HCT116 (cell line): Measurements from ENCODE around the gene SLC9A9. TPM values are rescaled to one million over a fixed set of nuclear protein-coding genes. Genes with fewer than 3 reads are reported as not detected.

Experiments used
- ATAC-seq: fragments of 200-7000 bp; cut with Tn5 transposase; 2 replicates; pipeline ENCODE4 v1.9.1; 2020; ENCODE audit warnings: mild to moderate bottlenecking, moderate library complexity
- BruUV-seq: library from RNA; stranded (reverse); fragments of 400-500 nt; replicated peaks from 2 replicates; lab custom pipeline; 2021; lab: Mats Ljungman, UMichigan
- CTCF ChIA-PET: fragments of 300-600 bp; sonication (Branson Sonifier 250); formaldehyde crosslinking; loops from one replicate; lab custom pipeline; 2021; ENCODE audit warnings: antibody characterized with exemption; lab: Charles Lee
- POLR2A ChIA-PET: fragments of 300-600, 350-600 bp; sonication (Branson Sonifier 250); formaldehyde crosslinking; loops from one replicate; lab custom pipeline; 2021; ENCODE audit warnings: antibody characterized with exemption; lab: Charles Lee
- RAD21 ChIA-PET, 2 experiments: fragments of 300-600 bp; sonication (Branson Sonifier 250); formaldehyde crosslinking; loops; one replicate each; lab custom pipeline; 2023; ENCODE audit warnings: low total read pairs in 2 of 2; ENCODE audit not compliant: uncharacterized antibody in 2 of 2, unreplicated experiment in 2 of 2, low non-redundant PET in 1 of 2; lab: Charles Lee
- DNase-seq: peaks from one replicate; pipeline ENCODE4 v3.0.0-alpha.2; 2010; ENCODE audit warnings: low read depth, low spot score
- H2AFZ ChIP-seq: fragments of 200-600 bp; shearing (Covaris generic), sonication (generic); 2 replicates; pipeline ENCODE4 v1.6.1; 2017; ENCODE audit warnings: low read depth, mixed run types, mixed read lengths, antibody characterized with exemption, low read length; ENCODE audit not compliant: poor library complexity, severe bottlenecking
- H3K27ac ChIP-seq: 2 replicates; pipeline ENCODE4 v1.5.1; 2012; ENCODE audit warnings: low read depth, low read length
- H3K27me3 ChIP-seq: fragments of 200-600 bp; sonication (generic); 2 replicates; pipeline ENCODE4 v1.6.1; 2016; ENCODE audit warnings: mixed run types, low read length, mixed read lengths; ENCODE audit not compliant: insufficient read depth
- H3K36me3 ChIP-seq, 2 experiments: fragments of 200-500 bp in 1 of 2; fragments of 200-600 bp in 1 of 2; sonication (Bioruptor generic) in 1 of 2; sonication (generic) in 1 of 2; 2 replicates each; pipeline versions ENCODE4 v1.5.1 to v1.6.1; 2014 to 2016; ENCODE audit warnings: low read length in 2 of 2, inconsistent platforms in 1 of 2, mixed read lengths in 1 of 2, mixed run types in 1 of 2; ENCODE audit not compliant: insufficient read depth in 2 of 2, control insufficient read depth in 1 of 2
- H3K4me1 ChIP-seq, 2 experiments: fragments of 200-600 bp in 1 of 2; sonication (generic) in 1 of 2; 2 replicates each; pipeline versions ENCODE4 v1.5.1 to v1.6.1; 2012 to 2017; ENCODE audit warnings: low read length in 2 of 2, inconsistent platforms in 1 of 2, mild to moderate bottlenecking in 1 of 2, mixed read lengths in 1 of 2, mixed run types in 1 of 2, moderate library complexity in 1 of 2; ENCODE audit not compliant: insufficient read depth in 2 of 2, control insufficient read depth in 1 of 2
- H3K4me2 ChIP-seq: fragments of 200-600 bp; sonication (generic); 2 replicates; pipeline ENCODE4 v1.6.1; 2017; ENCODE audit warnings: mixed run types, low read length, mixed read lengths
- H3K4me3 ChIP-seq, 2 experiments: fragments of 200-600 bp in 1 of 2; sonication (generic) in 1 of 2; replicated peaks in 1 of 2; 2 replicates each; pipeline ENCODE4 v1.5.1; 2011 to 2016; ENCODE audit warnings: low read length in 2 of 2, control low read depth in 1 of 2, low read depth in 1 of 2, mild to moderate bottlenecking in 1 of 2, mixed read lengths in 1 of 2, mixed run types in 1 of 2
- H3K79me2 ChIP-seq: fragments of 200-600 bp; sonication (generic); 2 replicates; pipeline ENCODE4 v1.6.1; 2017; ENCODE audit warnings: mild to moderate bottlenecking, mixed run types, low read length, moderate library complexity, mixed read lengths; ENCODE audit not compliant: insufficient read depth
- H3K9ac ChIP-seq: fragments of 200-600 bp; sonication (generic); 2 replicates; pipeline ENCODE4 v1.6.1; 2016; ENCODE audit warnings: low read length, mixed read lengths
- H3K9me2 ChIP-seq: fragments of 200-600 bp; sonication (generic), shearing (Covaris generic); 2 replicates; pipeline ENCODE4 v1.6.1; 2017; ENCODE audit warnings: mixed run types, mild to moderate bottlenecking, moderate library complexity; ENCODE audit not compliant: insufficient read depth
- H3K9me3 ChIP-seq, 2 experiments: fragments of 200-500 bp in 1 of 2; fragments of 200-600 bp in 1 of 2; sonication (Bioruptor generic) in 1 of 2; sonication (generic) in 1 of 2; 2 replicates each; pipeline ENCODE4 v1.6.1; 2014 to 2017; ENCODE audit warnings: low read length in 2 of 2, mixed read lengths in 2 of 2, inconsistent platforms in 1 of 2, low read depth in 1 of 2, mild to moderate bottlenecking in 1 of 2, mixed run types in 1 of 2, moderate library complexity in 1 of 2; ENCODE audit not compliant: control insufficient read depth in 1 of 2, insufficient read depth in 1 of 2
- H4K20me1 ChIP-seq: fragments of 200-600 bp; sonication (generic), shearing (Covaris generic); 2 replicates; pipeline ENCODE4 v1.6.1; 2017; ENCODE audit warnings: mixed run types, mild to moderate bottlenecking, moderate library complexity; ENCODE audit not compliant: insufficient read depth
- ATF3 ChIP-seq: IDR thresholded peaks from 2 replicates; pipeline ENCODE4 v1.6.1; 2012
- CEBPB ChIP-seq: IDR thresholded peaks from 2 replicates; pipeline ENCODE4 v1.6.1; 2012; ENCODE audit warnings: low read depth
- EGR1 ChIP-seq: IDR thresholded peaks from 2 replicates; pipeline ENCODE4 v1.6.1; 2012; ENCODE audit warnings: low read depth
- EZH2phosphoT487 ChIP-seq: fragments of 200-600 bp; IDR thresholded peaks from 2 replicates; pipeline ENCODE4 v1.6.1; 2018; ENCODE audit warnings: antibody characterized with exemption, borderline replicate concordance
- POLR2AphosphoS5 ChIP-seq: IDR thresholded peaks from 2 replicates; pipeline ENCODE4 v1.6.1; 2011; ENCODE audit warnings: mild to moderate bottlenecking, low read depth, low read length, moderate library complexity
- SIN3A ChIP-seq: IDR thresholded peaks from 2 replicates; pipeline ENCODE4 v1.6.1; 2012; ENCODE audit warnings: low read depth
- SP1 ChIP-seq: IDR thresholded peaks from 2 replicates; pipeline ENCODE4 v1.6.1; 2012; ENCODE audit warnings: low read depth
- SRF ChIP-seq: IDR thresholded peaks from 2 replicates; pipeline ENCODE4 v1.6.1; 2012; ENCODE audit warnings: low read depth
- intact Hi-C: fragments of 100-400 bp; cut with micrococcal nuclease; formaldehyde crosslinking; loops from 2 replicates; pipeline ENCODE4 v1.10.0; 2022
- total RNA-seq: library from RNA; stranded (reverse); gene quantifications from one replicate; pipeline ENCODE4 v1.2.1, GENCODE V29; 2021; ENCODE audit not compliant: unreplicated experiment

The SLC9A9 gene
- total RNA-seq, 1 experiment from 2014 or later, result 0.20 TPM

- Histone ChIP-seq H3K4me3 (no peak overlapping the region), H2AFZ (no peak overlapping the region), H3K36me3 (no peaks in the 10 kb centered on the region), H4K20me1 (no peaks in the 10 kb centered on the region), H3K9me3 (no peaks in the 10 kb centered on the region), H3K9ac (no peak overlapping the region), H3K9me2 (no peaks in the 10 kb centered on the region), H3K4me1 (0 out of 4 replicates have a peak, but pooled peaks cover 0 to 4% of the 10 kb centered on the region in 2 experiments), H3K4me2 (no peak overlapping the region), H3K79me2 (no peaks in the 10 kb centered on the region), H3K27ac (no peak overlapping the region), H3K27me3 (no peaks in the 10 kb centered on the region)
- intact Hi-C loops, result no loop called here
- BruUV-seq, result no TSS peak
- POLR2A ChIA-PET, result no interaction called here
- TF ChIP-seq POLR2AphosphoS5, result no peak
- no peak for ATAC-seq
- RAD21 ChIA-PET, result no interaction called here
- CTCF ChIA-PET, result no interaction called here
- no peak for DNase-seq
Measured at GRCh38 chr3:143825513-143825912, 22.8 kb downstream of the SLC9A9 start.

- CTCF ChIA-PET, result no interaction called here
Measured at GRCh38 chr3:143824735-143825385, 23.4 kb downstream of the SLC9A9 start.

More at GRCh38 chr3:143824735-143825385, 23.4 kb downstream of the SLC9A9 start:
- no peaks in the 10 kb centered on the region for H3K79me2 ChIP-seq
- ChIA-PET POLR2A (interaction anchor here (0.8 kb wide), 1 partner anchor 27 kb away, joined by 3 read pairs; no protein-coding TSS in a partner anchor), RAD21 (no interaction called here)
- H3K4me2 ChIP-seq, result no peak overlapping the region
- H3K4me1 ChIP-seq, result no peaks in the 10 kb centered on the region
- no peaks in the 10 kb centered on the region for H4K20me1 ChIP-seq
- H3K4me3 ChIP-seq, result no peak overlapping the region
- H3K27me3 ChIP-seq, result no peaks in the 10 kb centered on the region
- H3K9me3 ChIP-seq, result no peaks in the 10 kb centered on the region
- no peaks in the 10 kb centered on the region for H3K9me2 ChIP-seq
- no peak overlapping the region for H3K27ac ChIP-seq
- no peak for ATAC-seq
- no peak overlapping the region for H3K9ac ChIP-seq
- H3K36me3 ChIP-seq, result no peaks in the 10 kb centered on the region
- no peak for DNase-seq
- TF ChIP-seq EZH2phosphoT487 (no peak), SIN3A (no peak), ATF3 (no peak), SP1 (no peak), SRF (no peak), CEBPB (no peak), EGR1 (no peak)
- BruUV-seq, result no TSS peak
- intact Hi-C loops, result no loop called here
- H2AFZ ChIP-seq, result no peak overlapping the region
